SK-N-MC (cell line): ENCODE results near the gene AKR1D1.

Source experiments
- EZH2 ChIP-seq: fragments of 200-600 bp; sonication (generic); IDR thresholded peaks from one replicate; pipeline ENCODE4 v1.6.1; 2017; ENCODE audit warnings: antibody characterized with exemption
- POLR2AphosphoS5 ChIP-seq: IDR thresholded peaks from 2 replicates; pipeline ENCODE4 v1.6.1; 2012; ENCODE audit warnings: mild to moderate bottlenecking, low read depth, low read length, borderline replicate concordance

- TF ChIP-seq POLR2AphosphoS5 (no peak), EZH2 (no peak)
Measured at GRCh38 chr7:138032186-138032585, 44.1 kb upstream of the AKR1D1 start.
